ENCODE data around the gene CHD2.
"Not testable (repeated sequence)": the region's sequence is repeated elsewhere in the genome, so short reads cannot be mapped to it uniquely, and the experiment has no call there.

Gene CHD2

GRCh38 chr15:92899948-92900730 is at the start of gene CHD2:
CHD2 (plus strand) TSS chr15:92900324; CDS start chr15:92901238, 914 bp downstream.
- DNase-seq = peak; percentile 91

GRCh38 chr15:92853222-92853621 is 46.9 kb upstream of the CHD2 start:
- DNase-seq = peak; percentile 26

GRCh38 chr15:92861742-92862141 is 38.4 kb upstream of the CHD2 start:
- peak; percentile 6 for DNase-seq

- DNase-seq = no peak
Measured at GRCh38 chr15:92864127-92864814, 35.9 kb upstream of the CHD2 start.

GRCh38 chr15:92869263-92869940 is 30.7 kb upstream of the CHD2 start:
- no peak for DNase-seq

GRCh38 chr15:92870010-92870591 is 30.0 kb upstream of the CHD2 start:
- no peak for DNase-seq

- DNase-seq = not testable (repeated sequence)
Measured at GRCh38 chr15:92872967-92873366, 27.2 kb upstream of the CHD2 start.

GRCh38 chr15:92877000-92877399 is 23.1 kb upstream of the CHD2 start:
- DNase-seq = no peak

- DNase-seq = no peak
Measured at GRCh38 chr15:92877416-92877815, 22.7 kb upstream of the CHD2 start.

GRCh38 chr15:92878593-92879053 is 21.5 kb upstream of the CHD2 start:
- no peak for DNase-seq

GRCh38 chr15:92879949-92880725 is 20.0 kb upstream of the CHD2 start:
- no peak for DNase-seq

- no peak for DNase-seq
Measured at GRCh38 chr15:92880796-92881195, 19.3 kb upstream of the CHD2 start.

- no peak for DNase-seq
Measured at GRCh38 chr15:92881211-92881754, 18.8 kb upstream of the CHD2 start.

- peak; percentile 100 for DNase-seq
Measured at GRCh38 chr15:92881802-92882696, 18.1 kb upstream of the CHD2 start.

GRCh38 chr15:92882697-92883162 is 17.4 kb upstream of the CHD2 start:
- DNase-seq = no peak

- DNase-seq = no peak
Measured at GRCh38 chr15:92883163-92883875, 16.8 kb upstream of the CHD2 start.

GRCh38 chr15:92883876-92884435 is 16.2 kb upstream of the CHD2 start:
- no peak for DNase-seq

- no peak for DNase-seq
Measured at GRCh38 chr15:92884436-92885223, 15.5 kb upstream of the CHD2 start.

All from islet precursor cell (in vitro differentiated cells).